HG03354 (cell line): Measurements from ENCODE around the gene VPS9D1.
"Not testable (repeated sequence)": the region's sequence is repeated elsewhere in the genome, so short reads cannot be mapped to it uniquely, and the experiment has no call there.

ENCODE experiments used
- ATAC-seq: cut with Tn5 transposase; IDR thresholded peaks from one replicate; pipeline ENCODE4 v1.9.1; 2021; ENCODE audit warnings: mild to moderate bottlenecking; ENCODE audit not compliant: unreplicated experiment, poor library complexity, severe bottlenecking

Gene VPS9D1

GRCh38 chr16:89670496-89671431 lies 49.9 kb downstream of the VPS9D1 start:
- no peak for ATAC-seq

GRCh38 chr16:89669755-89670154 lies 50.9 kb downstream of the VPS9D1 start:
- no peak for ATAC-seq

- no peak for ATAC-seq
These were observed 51.9 kb downstream of the VPS9D1 start for GRCh38 chr16:89668790-89669158.

GRCh38 chr16:89667633-89668032 lies 53.1 kb downstream of the VPS9D1 start:
- ATAC-seq = no peak

- ATAC-seq = not testable (repeated sequence)
These were observed 53.7 kb downstream of the VPS9D1 start for GRCh38 chr16:89667000-89667399.

GRCh38 chr16:89664238-89664637 lies 56.5 kb downstream of the VPS9D1 start:
- ATAC-seq = not testable (repeated sequence)

- no peak for ATAC-seq
These were observed 59.5 kb downstream of the VPS9D1 start for GRCh38 chr16:89661215-89661614.

- ATAC-seq = no peak
These were observed 60.6 kb downstream of the VPS9D1 start for GRCh38 chr16:89660146-89660545.

- no peak for ATAC-seq
These were observed 62.3 kb downstream of the VPS9D1 start for GRCh38 chr16:89658221-89658879.

GRCh38 chr16:89657442-89658220 lies 63.1 kb downstream of the VPS9D1 start, which contains the start of the genes CHMP1A and SPATA33:
CHMP1A (minus strand) TSS chr16:89657708; CDS start chr16:89657588, 120 bp downstream.
SPATA33 (plus strand) TSS chr16:89657836; CDS start chr16:89657912, 76 bp downstream.
- peak; percentile 95 for ATAC-seq
